Measurements from ENCODE around the gene ATP2B3.

The ATP2B3 gene

GRCh38 chrX:153621949-153622598, 104.6 kb downstream of the ATP2B3 start:
- no peak for DNase-seq

DNA sequence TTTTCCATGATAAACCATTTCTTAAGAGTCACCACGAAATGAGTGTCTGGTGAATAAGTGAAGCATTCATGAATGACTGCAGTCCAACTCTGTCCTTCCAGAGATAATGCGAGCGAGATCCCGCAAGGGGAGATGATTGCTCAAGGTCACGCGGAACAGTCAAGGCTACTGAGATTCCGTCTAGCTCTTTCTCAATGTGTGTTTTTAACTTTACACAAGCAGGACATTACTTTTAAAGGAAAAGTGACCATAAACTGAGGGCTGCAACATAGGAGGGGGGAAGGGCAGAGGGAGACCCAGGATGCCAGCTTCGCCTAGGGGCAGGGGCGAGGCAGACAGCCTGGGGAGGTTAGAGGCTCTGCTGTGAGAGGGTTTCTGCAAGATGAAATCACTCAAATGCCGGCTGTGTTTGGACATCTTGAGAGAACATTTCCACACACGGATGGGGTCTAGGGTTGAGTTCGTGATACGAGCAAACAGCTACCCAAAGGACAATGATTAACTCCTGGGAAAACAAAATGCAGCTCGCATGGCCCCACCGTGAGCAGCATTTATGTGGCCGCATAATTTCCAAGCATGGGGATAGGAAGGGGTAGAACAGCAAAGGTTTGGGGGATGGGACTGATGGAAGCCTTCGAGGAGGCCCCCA, 105.3 kb downstream of the ATP2B3 start:
- DNase-seq, result no peak

GRCh38 chrX:153623310-153624029, 106.0 kb downstream of the ATP2B3 start:
- DNase-seq, result no peak

- DNase-seq, result no peak
Observed at GRCh38 chrX:153624196-153625091, 107.0 kb downstream of the ATP2B3 start.

DNA sequence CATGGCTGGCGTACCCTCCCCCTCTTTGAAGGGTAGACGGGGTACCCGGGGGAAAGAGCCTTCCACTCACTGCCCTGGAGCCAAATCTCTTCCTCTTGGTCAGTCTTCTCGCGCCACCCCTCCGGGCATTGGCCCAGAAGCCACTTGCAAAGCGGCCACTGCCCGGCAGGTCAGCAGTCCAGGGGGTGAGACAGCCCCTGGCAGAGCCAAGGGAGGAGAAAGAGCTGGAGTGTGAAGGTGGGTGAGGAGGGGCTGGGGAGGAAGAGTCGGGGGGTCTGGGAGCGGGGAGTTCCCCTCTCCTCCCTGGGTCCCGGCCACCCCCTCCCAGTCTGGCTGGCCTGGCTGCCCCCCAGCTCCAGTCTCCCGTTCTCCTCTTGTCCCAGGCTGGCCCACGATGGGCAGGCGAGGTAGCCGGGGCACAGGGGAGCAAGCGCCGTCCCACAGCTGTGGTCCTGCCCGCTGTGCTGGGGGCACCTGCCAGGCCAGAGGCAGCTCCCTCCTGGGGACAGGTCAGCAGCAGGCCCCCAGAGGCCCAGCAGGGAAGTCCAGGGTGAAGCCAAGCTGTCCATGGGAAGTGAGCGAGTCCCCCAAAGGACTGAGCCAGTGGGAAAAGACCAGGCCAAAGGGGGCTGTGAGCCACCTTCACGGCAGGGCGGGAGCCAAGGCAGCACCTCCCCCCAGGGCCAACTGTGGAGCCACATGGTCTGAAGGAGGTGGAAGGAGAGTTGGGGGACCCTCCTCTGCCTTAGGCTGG, 108.0 kb downstream of the ATP2B3 start:
- DNase-seq, result no peak

DNA sequence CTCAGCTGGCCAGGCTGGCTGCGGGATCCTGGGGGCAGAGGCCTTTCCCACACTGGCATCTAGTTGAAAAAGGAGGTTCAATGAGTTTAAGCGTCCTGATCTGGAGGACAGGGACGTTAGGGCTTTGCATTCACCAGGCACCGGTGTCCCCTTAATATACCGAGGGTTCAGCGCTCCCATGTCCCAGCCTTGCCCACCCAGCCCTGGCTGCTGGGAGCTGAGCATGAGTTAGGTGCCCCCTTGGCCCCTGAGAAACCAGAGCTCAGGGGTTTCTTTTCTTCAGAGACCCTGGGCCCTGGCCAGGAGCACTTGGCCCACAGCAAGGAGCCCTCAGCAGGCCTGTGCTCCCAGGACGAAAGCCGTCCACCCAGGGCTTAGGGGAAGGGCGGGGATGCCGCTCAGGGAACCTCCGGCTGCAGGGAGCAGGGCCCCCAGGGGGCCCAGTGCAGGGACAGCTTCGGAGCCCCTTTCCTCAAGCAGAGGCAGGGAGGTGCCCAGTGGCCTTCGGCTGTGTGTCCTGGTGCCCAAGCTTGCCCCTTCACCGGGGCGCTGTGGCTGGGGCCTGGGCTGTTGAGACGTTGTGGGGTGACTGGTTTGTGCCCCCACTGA, 108.7 kb downstream of the ATP2B3 start:
- DNase-seq, result no peak

GRCh38 chrX:153626863-153627674, 109.6 kb downstream of the ATP2B3 start:
- DNase-seq, result no peak

- DNase-seq, result no peak
Observed at GRCh38 chrX:153627675-153628111, 110.3 kb downstream of the ATP2B3 start.

DNA sequence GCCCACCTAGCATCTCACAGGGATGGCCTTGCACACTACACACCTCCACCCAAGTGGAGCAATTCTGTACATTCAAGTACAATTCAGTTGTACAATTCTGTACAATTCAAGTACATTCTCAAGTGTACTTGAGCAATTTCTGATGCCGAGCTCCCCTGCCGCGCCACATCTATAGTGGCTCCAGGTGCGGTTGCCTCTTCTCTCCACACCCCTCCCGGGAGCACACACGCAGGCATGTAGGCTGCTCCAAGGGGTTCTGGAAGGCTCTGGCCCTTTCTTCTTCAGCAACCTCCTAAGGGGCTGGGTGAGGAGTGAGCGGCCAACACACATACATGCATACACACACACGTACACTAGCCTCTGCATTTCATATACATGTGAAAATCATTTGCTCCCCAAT, 110.7 kb downstream of the ATP2B3 start:
- DNase-seq, result no peak

GRCh38 chrX:153628665-153629064, 111.2 kb downstream of the ATP2B3 start:
- DNase-seq, result no peak

- no peak for DNase-seq
Observed at GRCh38 chrX:153631346-153631745, 113.9 kb downstream of the ATP2B3 start.

GRCh38 chrX:153631907-153632594, 114.6 kb downstream of the ATP2B3 start:
- no peak for DNase-seq
